22Rv1 (cell line): Measurements from ENCODE around the gene NRDE2.

Experiments
- ZFX ChIP-seq: fragments of 450-650 bp; IDR thresholded peaks from 2 replicates; pipeline ENCODE4 v1.6.1; 2017; ENCODE audit warnings: antibody characterized with exemption, borderline replicate concordance
- TF ChIP-seq, protein P1 (sequence below): fragments of 450-650 bp; IDR thresholded peaks from 2 replicates; pipeline ENCODE4 v1.5.1; 2017; ENCODE audit warnings: mild to moderate bottlenecking

DNA sequence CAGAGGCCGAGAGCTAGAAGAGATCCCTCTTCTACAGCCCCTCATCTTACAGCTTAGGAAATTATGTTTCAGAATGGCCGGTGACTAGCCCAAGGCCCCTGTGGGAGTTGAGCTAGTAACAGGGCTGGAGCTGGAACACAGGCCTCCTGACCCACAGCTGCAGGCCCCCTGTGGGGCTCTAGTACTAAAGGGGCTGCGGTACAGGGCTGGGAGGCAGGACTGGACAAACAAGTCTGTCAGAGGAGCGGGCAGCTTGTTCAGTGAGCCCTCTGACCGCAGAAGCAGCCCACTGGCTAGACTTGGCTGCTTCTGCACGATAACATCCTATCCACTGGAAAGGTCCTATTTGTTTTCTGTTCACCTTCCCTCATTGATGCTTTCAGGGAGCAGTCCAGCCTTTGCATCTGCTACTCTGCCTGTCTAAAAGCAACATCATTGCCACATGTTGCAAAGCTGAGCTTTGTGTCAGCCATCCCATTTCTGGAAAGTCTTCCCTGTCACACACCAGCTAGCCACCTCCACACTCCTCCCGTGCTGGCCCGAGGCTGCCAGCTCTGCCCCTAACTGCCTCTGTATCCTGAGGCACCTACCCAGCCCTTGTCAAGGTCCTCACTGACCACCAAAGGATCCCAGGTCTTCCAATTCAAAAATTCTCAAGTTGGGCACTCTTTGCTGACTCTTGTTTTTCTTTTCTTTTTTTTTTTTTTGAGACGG is 65.1 kb downstream of the NRDE2 start:
- TF ChIP-seq, protein P1, sequence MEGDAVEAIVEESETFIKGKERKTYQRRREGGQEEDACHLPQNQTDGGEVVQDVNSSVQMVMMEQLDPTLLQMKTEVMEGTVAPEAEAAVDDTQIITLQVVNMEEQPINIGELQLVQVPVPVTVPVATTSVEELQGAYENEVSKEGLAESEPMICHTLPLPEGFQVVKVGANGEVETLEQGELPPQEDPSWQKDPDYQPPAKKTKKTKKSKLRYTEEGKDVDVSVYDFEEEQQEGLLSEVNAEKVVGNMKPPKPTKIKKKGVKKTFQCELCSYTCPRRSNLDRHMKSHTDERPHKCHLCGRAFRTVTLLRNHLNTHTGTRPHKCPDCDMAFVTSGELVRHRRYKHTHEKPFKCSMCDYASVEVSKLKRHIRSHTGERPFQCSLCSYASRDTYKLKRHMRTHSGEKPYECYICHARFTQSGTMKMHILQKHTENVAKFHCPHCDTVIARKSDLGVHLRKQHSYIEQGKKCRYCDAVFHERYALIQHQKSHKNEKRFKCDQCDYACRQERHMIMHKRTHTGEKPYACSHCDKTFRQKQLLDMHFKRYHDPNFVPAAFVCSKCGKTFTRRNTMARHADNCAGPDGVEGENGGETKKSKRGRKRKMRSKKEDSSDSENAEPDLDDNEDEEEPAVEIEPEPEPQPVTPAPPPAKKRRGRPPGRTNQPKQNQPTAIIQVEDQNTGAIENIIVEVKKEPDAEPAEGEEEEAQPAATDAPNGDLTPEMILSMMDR = no peak
- no peak for TF ChIP-seq ZFX
